ENCODE results near the gene HPS5. TPM values are rescaled to one million over a fixed set of nuclear protein-coding genes. Genes with fewer than 3 reads are reported as not detected.
"Not testable (repeated sequence)": the region's sequence is repeated elsewhere in the genome, so short reads cannot be mapped to it uniquely, and the experiment has no call there.

The HPS5 gene
- total RNA-seq, 1 donor from 2014 or later, result 13.5 TPM

- not testable (repeated sequence) for DNase-seq (ENCODE audit: low spot score)
These were observed 52.7 kb downstream of the HPS5 start for GRCh38 chr11:18269252-18269651.

GRCh38 chr11:18267335-18268133 lies 54.4 kb downstream of the HPS5 start:
- DNase-seq (ENCODE audit: low spot score), result not testable (repeated sequence)

GRCh38 chr11:18265949-18266348 lies 56.0 kb downstream of the HPS5 start, which contains the start of gene SAA1:
TSS of gene SAA1 (plus strand) at chr11:18266264. CDS start at chr11:18266888, 624 bp downstream.
- DNase-seq (ENCODE audit: low spot score), result no peak

- DNase-seq (ENCODE audit: low spot score), result no peak
These were observed 57.0 kb downstream of the HPS5 start for GRCh38 chr11:18264677-18265555.

- DNase-seq (ENCODE audit: low spot score), result no peak
These were observed 57.9 kb downstream of the HPS5 start for GRCh38 chr11:18264035-18264434.

GRCh38 chr11:18262681-18263350 lies 59.1 kb downstream of the HPS5 start:
- not testable (repeated sequence) for DNase-seq (ENCODE audit: low spot score)

- DNase-seq (ENCODE audit: low spot score), result no peak
These were observed 60.2 kb downstream of the HPS5 start for GRCh38 chr11:18261721-18262120.

GRCh38 chr11:18259259-18259658 lies 62.7 kb downstream of the HPS5 start:
- no peak for DNase-seq (ENCODE audit: low spot score)

GRCh38 chr11:18254781-18255361 lies 67.1 kb downstream of the HPS5 start:
- no peak for DNase-seq (ENCODE audit: low spot score)

- no peak for DNase-seq (ENCODE audit: low spot score)
These were observed 68.1 kb downstream of the HPS5 start for GRCh38 chr11:18253778-18254338.

- no peak for DNase-seq (ENCODE audit: low spot score)
These were observed 68.7 kb downstream of the HPS5 start for GRCh38 chr11:18253233-18253632.

GRCh38 chr11:18248561-18248960 lies 73.4 kb downstream of the HPS5 start, which contains the start of gene SAA2:
TSS of gene SAA2 (minus strand) at chr11:18248668. CDS start at chr11:18248011, 657 bp downstream.
- DNase-seq (ENCODE audit: low spot score), result no peak

GRCh38 chr11:18247191-18247581 lies 74.8 kb downstream of the HPS5 start:
- DNase-seq (ENCODE audit: low spot score), result not testable (repeated sequence)

- not testable (repeated sequence) for DNase-seq (ENCODE audit: low spot score)
These were observed 75.4 kb downstream of the HPS5 start for GRCh38 chr11:18246379-18247190.

- no peak for DNase-seq (ENCODE audit: low spot score)
These were observed 76.5 kb downstream of the HPS5 start for GRCh38 chr11:18245396-18245795.

- peak; percentile 66 for DNase-seq (ENCODE audit: low spot score)
These were observed 78.1 kb downstream of the HPS5 start for GRCh38 chr11:18243783-18244362.

GRCh38 chr11:18239655-18240054 lies 82.3 kb downstream of the HPS5 start:
- no peak for DNase-seq (ENCODE audit: low spot score)

- no peak for DNase-seq (ENCODE audit: low spot score)
These were observed 85.1 kb downstream of the HPS5 start, which contains the start of gene SAA4 for GRCh38 chr11:18236664-18237356. TSS of gene SAA4 (minus strand) at chr11:18236802. CDS start at chr11:18235926, 876 bp downstream.

All from mucosa of gallbladder (tissue), 1 donor.